ENCODE measurements around the gene RORB. TPM values are rescaled to one million over a fixed set of nuclear protein-coding genes. Genes with fewer than 3 reads are reported as not detected.

Gene RORB
- total RNA-seq, 1 experiment from 2014 or later: 0.08 TPM

GRCh38 chr9:74562611-74563010, 65.5 kb downstream of the RORB start:
- ChIA-PET CTCF (no interaction called here), POLR2A (no interaction called here)
- no peak for DNase-seq (ENCODE audit: low read depth, low spot score)
- no TSS peak for BruUV-seq (replicated peaks)
- Histone ChIP-seq H3K27me3 (ENCODE audit: control insufficient read depth, insufficient read depth, low read length) (no peaks in the 10 kb centered on the region), H3K27ac (ENCODE audit: low read length) (no peak overlapping the region), H3K9me3 (ENCODE audit: control insufficient read depth, insufficient read depth, low read depth, low read length) (no peaks in the 10 kb centered on the region), H3K4me1 (ENCODE audit: control insufficient read depth, insufficient read depth, low read length) (no peaks in the 10 kb centered on the region), H3K36me3 (ENCODE audit: control insufficient read depth, insufficient read depth, low read length) (no peaks in the 10 kb centered on the region), H3K4me3 (ENCODE audit: low read depth in 2 of 2, low read length in 2 of 2) (no peak overlapping the region)
- intact Hi-C loops (cut with micrococcal nuclease; ENCODE audit: unreplicated experiment): no loop called here
- ATAC-seq: no peak
- TF ChIP-seq POLR2AphosphoS5 (IDR thresholded peaks at IDR 0.05; ENCODE audit: low read depth, low read length) (no peak), SIN3A (IDR thresholded peaks at IDR 0.05; ENCODE audit: borderline replicate concordance, insufficient read depth, low read depth, low read length) (no peak), CTCF (IDR thresholded peaks at IDR 0.05) (no peak), TCF7L2 (IDR thresholded peaks at IDR 0.05; ENCODE audit: low read depth, low read length) (no peak)
- TF ChIP-seq, protein P1, sequence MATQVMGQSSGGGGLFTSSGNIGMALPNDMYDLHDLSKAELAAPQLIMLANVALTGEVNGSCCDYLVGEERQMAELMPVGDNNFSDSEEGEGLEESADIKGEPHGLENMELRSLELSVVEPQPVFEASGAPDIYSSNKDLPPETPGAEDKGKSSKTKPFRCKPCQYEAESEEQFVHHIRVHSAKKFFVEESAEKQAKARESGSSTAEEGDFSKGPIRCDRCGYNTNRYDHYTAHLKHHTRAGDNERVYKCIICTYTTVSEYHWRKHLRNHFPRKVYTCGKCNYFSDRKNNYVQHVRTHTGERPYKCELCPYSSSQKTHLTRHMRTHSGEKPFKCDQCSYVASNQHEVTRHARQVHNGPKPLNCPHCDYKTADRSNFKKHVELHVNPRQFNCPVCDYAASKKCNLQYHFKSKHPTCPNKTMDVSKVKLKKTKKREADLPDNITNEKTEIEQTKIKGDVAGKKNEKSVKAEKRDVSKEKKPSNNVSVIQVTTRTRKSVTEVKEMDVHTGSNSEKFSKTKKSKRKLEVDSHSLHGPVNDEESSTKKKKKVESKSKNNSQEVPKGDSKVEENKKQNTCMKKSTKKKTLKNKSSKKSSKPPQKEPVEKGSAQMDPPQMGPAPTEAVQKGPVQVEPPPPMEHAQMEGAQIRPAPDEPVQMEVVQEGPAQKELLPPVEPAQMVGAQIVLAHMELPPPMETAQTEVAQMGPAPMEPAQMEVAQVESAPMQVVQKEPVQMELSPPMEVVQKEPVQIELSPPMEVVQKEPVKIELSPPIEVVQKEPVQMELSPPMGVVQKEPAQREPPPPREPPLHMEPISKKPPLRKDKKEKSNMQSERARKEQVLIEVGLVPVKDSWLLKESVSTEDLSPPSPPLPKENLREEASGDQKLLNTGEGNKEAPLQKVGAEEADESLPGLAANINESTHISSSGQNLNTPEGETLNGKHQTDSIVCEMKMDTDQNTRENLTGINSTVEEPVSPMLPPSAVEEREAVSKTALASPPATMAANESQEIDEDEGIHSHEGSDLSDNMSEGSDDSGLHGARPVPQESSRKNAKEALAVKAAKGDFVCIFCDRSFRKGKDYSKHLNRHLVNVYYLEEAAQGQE (IDR thresholded peaks at IDR 0.05; ENCODE audit: insufficient read depth in 1 of 2, low read depth in 2 of 2, low read length in 1 of 2): no peak
- in situ Hi-C loops (cut with HindIII; ENCODE audit: low pct_unique_long_range_greater_than_20kb, low sequenced_read_pairs): no loop called here

DNA sequence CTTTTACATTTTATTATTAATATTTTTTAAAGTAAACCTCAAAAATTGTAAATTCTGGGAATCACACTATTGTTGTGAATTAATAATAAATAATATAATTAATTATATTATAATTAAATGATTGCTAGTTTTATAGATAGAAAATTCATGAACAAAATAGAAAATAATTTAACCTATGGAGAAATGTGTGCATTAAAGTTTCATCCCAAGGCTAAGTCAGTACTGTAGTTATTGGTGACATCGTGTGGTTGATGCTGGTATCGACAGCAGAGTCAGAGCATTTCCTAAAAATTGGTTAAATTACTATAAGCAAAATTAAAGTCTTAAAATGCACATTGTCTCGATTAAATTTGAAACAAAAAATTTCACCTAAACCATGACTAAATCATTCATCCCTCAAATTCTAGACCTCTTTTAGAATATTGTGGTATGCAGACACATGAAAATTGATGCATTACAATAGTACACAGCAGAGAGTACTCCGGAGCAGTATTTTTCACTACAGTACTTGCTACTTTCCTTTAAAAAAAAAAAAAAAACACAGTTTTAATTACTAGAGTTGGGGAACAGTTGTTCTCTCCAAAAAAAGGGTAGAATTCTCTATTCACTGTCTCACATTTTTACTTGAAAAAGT, 73.9 kb downstream of the RORB start:
- intact Hi-C loops (cut with micrococcal nuclease; ENCODE audit: unreplicated experiment) (loop anchor here (2.0 to 10.0 kb wide), 2 partner anchors 888 to 1366 kb away; no protein-coding TSS in a partner anchor), in situ Hi-C loops (cut with HindIII; ENCODE audit: low pct_unique_long_range_greater_than_20kb, low sequenced_read_pairs) (no loop called here)
- Histone ChIP-seq H3K4me1 (ENCODE audit: control insufficient read depth, insufficient read depth, low read length) (no peaks in the 10 kb centered on the region), H3K9me3 (ENCODE audit: control insufficient read depth, insufficient read depth, low read depth, low read length) (no peaks in the 10 kb centered on the region), H3K27ac (ENCODE audit: low read length) (no peak overlapping the region), H3K36me3 (ENCODE audit: control insufficient read depth, insufficient read depth, low read length) (no peaks in the 10 kb centered on the region), H3K4me3 (ENCODE audit: low read depth in 2 of 2, low read length in 2 of 2) (no peak overlapping the region), H3K27me3 (ENCODE audit: control insufficient read depth, insufficient read depth, low read length) (no peaks in the 10 kb centered on the region)
- TF ChIP-seq, protein P1 (IDR thresholded peaks at IDR 0.05; ENCODE audit: insufficient read depth in 1 of 2, low read depth in 2 of 2, low read length in 1 of 2): no peak
- TF ChIP-seq POLR2AphosphoS5 (IDR thresholded peaks at IDR 0.05; ENCODE audit: low read depth, low read length): no peak
- TF ChIP-seq TCF7L2 (IDR thresholded peaks at IDR 0.05; ENCODE audit: low read depth, low read length): no peak
- TF ChIP-seq CTCF (IDR thresholded peaks at IDR 0.05): peak; percentile 50; the same call in 1 of the 2 replicates
- no peak for TF ChIP-seq SIN3A (IDR thresholded peaks at IDR 0.05; ENCODE audit: borderline replicate concordance, insufficient read depth, low read depth, low read length)
- ATAC-seq (no peak), DNase-seq (ENCODE audit: low read depth, low spot score) (peak; percentile 17)
- ChIA-PET POLR2A (no interaction called here), CTCF (no interaction called here)
- BruUV-seq (replicated peaks): no TSS peak

Measured in Panc1 (cell line).